H1 (cell line): Measurements from ENCODE around the gene AVL9. TPM values are rescaled to one million over a fixed set of nuclear protein-coding genes. Genes with fewer than 3 reads are reported as not detected.

Experiments used
- CTCF ChIA-PET: fragments of 300-600 bp; sonication (Branson Sonifier 250); formaldehyde crosslinking; loops from one replicate; lab custom pipeline; 2021; ENCODE audit not compliant: partially characterized antibody; lab: Charles Lee
- POLR2A ChIA-PET: fragments of 300-600 bp; sonication (Branson Sonifier 250); formaldehyde crosslinking; loops from one replicate; lab custom pipeline; 2021; ENCODE audit warnings: inconsistent platforms; ENCODE audit not compliant: partially characterized antibody; lab: Charles Lee
- DNase-seq, 2 experiments: peaks; one replicate each; pipeline versions ENCODE4 v3.0.0 to v3.0.0-alpha.2; 2010 to 2022; ENCODE audit warnings: low spot score in 2 of 2, low read depth in 1 of 2, mixed read lengths in 1 of 2
- FAIRE-seq: peaks from 2 replicates; lab custom pipeline; 2011; peaks lifted over from hg19 to GRCh38; lab: Jason Lieb, UNC
- H2AFZ ChIP-seq: 2 replicates; pipeline ENCODE4 v1.8.1; 2012; ENCODE audit warnings: low read length, inconsistent platforms
- H2AK5ac ChIP-seq: 2 replicates; pipeline ENCODE4 v1.6.1; 2013; ENCODE audit warnings: low read depth, low read length
- H2BK120ac ChIP-seq: replicated peaks from 2 replicates; pipeline ENCODE3; 2013; ENCODE audit warnings: low read depth, low read length, inconsistent platforms
- H2BK12ac ChIP-seq: 2 replicates; pipeline ENCODE4 v1.6.1; 2013; ENCODE audit warnings: low read depth, low read length
- H2BK15ac ChIP-seq: 2 replicates; pipeline ENCODE4 v1.6.1; 2013; ENCODE audit warnings: low read length
- H2BK20ac ChIP-seq: 2 replicates; pipeline ENCODE4 v1.6.1; 2013; ENCODE audit warnings: low read length
- H2BK5ac ChIP-seq: 2 replicates; pipeline ENCODE4 v1.6.1; 2013; ENCODE audit warnings: low read depth, low read length
- H3K14ac ChIP-seq: 2 replicates; pipeline ENCODE4 v1.6.1; 2013; ENCODE audit warnings: inconsistent platforms; ENCODE audit not compliant: insufficient read length
- H3K18ac ChIP-seq: 2 replicates; pipeline ENCODE4 v1.6.1; 2013; ENCODE audit warnings: low read length; ENCODE audit errors: extremely low read depth
- H3K23ac ChIP-seq: 2 replicates; pipeline ENCODE4 v1.6.1; 2013; ENCODE audit warnings: inconsistent platforms; ENCODE audit not compliant: insufficient read length
- H3K23me2 ChIP-seq: 2 replicates; pipeline ENCODE4 v1.6.1; 2013; ENCODE audit warnings: low read depth, low read length
- H3K27ac ChIP-seq: 2 replicates; pipeline ENCODE4 v1.6.1; 2011; ENCODE audit warnings: low read depth, low read length, inconsistent platforms
- H3K27me3 ChIP-seq, 4 experiments: replicated peaks in 1 of 4; 1 replicate in 1 of 4; 2 replicates in 3 of 4; pipeline versions ENCODE4 v1.6.1 to v1.8.1; 2011 to 2013; ENCODE audit warnings: low read length in 3 of 4, mild to moderate bottlenecking in 3 of 4, inconsistent platforms in 2 of 4, mixed read lengths in 2 of 4, moderate library complexity in 1 of 4; ENCODE audit not compliant: control insufficient read depth in 3 of 4, insufficient read depth in 3 of 4; ENCODE audit errors: extremely low read depth in 1 of 4
- H3K36me3 ChIP-seq, 4 experiments: 2 replicates each; pipeline versions ENCODE4 v1.6.1 to v1.8.1; 2011 to 2013; ENCODE audit warnings: mild to moderate bottlenecking in 4 of 4, low read length in 3 of 4, moderate library complexity in 2 of 4, control low read depth in 1 of 4, inconsistent platforms in 1 of 4; ENCODE audit not compliant: insufficient read depth in 4 of 4, control insufficient read depth in 2 of 4
- H3K4ac ChIP-seq: replicated peaks from 2 replicates; pipeline ENCODE3; 2013; ENCODE audit warnings: low read length, low read depth, mixed read lengths, inconsistent platforms; ENCODE audit not compliant: insufficient read length
- H3K4me1 ChIP-seq, 4 experiments: replicated peaks in 1 of 4; 1 replicate in 1 of 4; 2 replicates in 3 of 4; pipeline versions ENCODE4 v1.6.1 to v1.8.1; 2011 to 2013; ENCODE audit warnings: low read length in 3 of 4, inconsistent platforms in 2 of 4, mixed read lengths in 1 of 4; ENCODE audit not compliant: insufficient read depth in 4 of 4, control insufficient read depth in 3 of 4
- H3K4me2 ChIP-seq, 2 experiments: 2 replicates each; pipeline versions ENCODE4 v1.6.1 to v1.8.1; 2011 to 2013; ENCODE audit warnings: low read depth in 2 of 2, low read length in 2 of 2, control low read depth in 1 of 2, inconsistent platforms in 1 of 2, mild to moderate bottlenecking in 1 of 2; ENCODE audit not compliant: insufficient read depth in 1 of 2
- H3K4me3 ChIP-seq, 4 experiments: fragments of 200-600, 300-600 bp in 1 of 4; sonication (generic), shearing (Covaris generic), sonication (Bioruptor Twin) in 1 of 4; 2 replicates each; pipeline versions ENCODE4 v1.5.1 to v1.8.1; 2011 to 2016; ENCODE audit warnings: low read length in 4 of 4, low read depth in 3 of 4, control low read depth in 2 of 4, inconsistent platforms in 2 of 4, mild to moderate bottlenecking in 2 of 4, mixed read lengths in 1 of 4, moderate library complexity in 1 of 4; ENCODE audit not compliant: insufficient read depth in 2 of 4; ENCODE audit errors: extremely low read depth in 1 of 4
- H3K56ac ChIP-seq: replicated peaks from 2 replicates; pipeline ENCODE3; 2013; ENCODE audit warnings: low read depth, mild to moderate bottlenecking, mixed read lengths, low read length, inconsistent platforms; ENCODE audit not compliant: insufficient read length
- H3K79me1 ChIP-seq: 2 replicates; pipeline ENCODE4 v1.6.1; 2013; ENCODE audit warnings: low read depth, low read length, control low read depth
- H3K79me2 ChIP-seq, 2 experiments: 2 replicates each; pipeline versions ENCODE4 v1.6.1 to v1.8.1; 2012 to 2013; ENCODE audit warnings: low read length in 2 of 2, mild to moderate bottlenecking in 2 of 2, inconsistent platforms in 1 of 2; ENCODE audit not compliant: insufficient read depth in 2 of 2, control insufficient read depth in 1 of 2
- H3K9ac ChIP-seq, 4 experiments: replicated peaks in 1 of 4; 1 replicate in 1 of 4; 2 replicates in 3 of 4; pipeline versions ENCODE4 v1.6.1 to v1.8.1; 2011 to 2013; ENCODE audit warnings: low read depth in 3 of 4, low read length in 3 of 4, control low read depth in 2 of 4, mild to moderate bottlenecking in 2 of 4, moderate library complexity in 2 of 4, inconsistent platforms in 1 of 4; ENCODE audit errors: extremely low read depth in 1 of 4
- H3K9me3 ChIP-seq, 2 experiments: 2 replicates each; pipeline versions ENCODE4 v1.6.1 to v1.8.1; 2012 to 2013; ENCODE audit warnings: mild to moderate bottlenecking in 2 of 2, moderate library complexity in 2 of 2, control low read depth in 1 of 2, inconsistent platforms in 1 of 2, low read depth in 1 of 2, low read length in 1 of 2, mixed read lengths in 1 of 2; ENCODE audit not compliant: insufficient read depth in 2 of 2
- H4K20me1 ChIP-seq, 2 experiments: replicated peaks in 1 of 2; 2 replicates each; pipeline versions ENCODE3 to v1.8.1; 2011 to 2013; ENCODE audit warnings: inconsistent platforms in 2 of 2, low read length in 2 of 2, mild to moderate bottlenecking in 1 of 2; ENCODE audit not compliant: insufficient read depth in 2 of 2, control insufficient read depth in 1 of 2
- H4K5ac ChIP-seq: 2 replicates; pipeline ENCODE4 v1.6.1; 2013; ENCODE audit warnings: low read length, low read depth, mixed read lengths, inconsistent platforms; ENCODE audit not compliant: insufficient read length
- H4K8ac ChIP-seq: 2 replicates; pipeline ENCODE4 v1.8.0; 2013; ENCODE audit warnings: mild to moderate bottlenecking, moderate library complexity, low read length, inconsistent platforms; ENCODE audit not compliant: insufficient read depth; ENCODE audit errors: extremely low read depth
- H4K91ac ChIP-seq: replicated peaks from 2 replicates; pipeline ENCODE3; 2013; ENCODE audit warnings: low read length, mixed read lengths, inconsistent platforms; ENCODE audit not compliant: insufficient read length
- BCL11A ChIP-seq, 2 experiments: IDR thresholded peaks; one replicate each; pipeline ENCODE4 v1.6.1; 2011; ENCODE audit warnings: low read depth in 2 of 2, low read length in 2 of 2, mild to moderate bottlenecking in 2 of 2
- CEBPB ChIP-seq: IDR thresholded peaks from 2 replicates; pipeline ENCODE4 v1.6.1; 2012; ENCODE audit warnings: low read depth, low read length
- CHD1 ChIP-seq: IDR thresholded peaks from 2 replicates; pipeline ENCODE4 v1.6.1; 2012; ENCODE audit warnings: low read depth, low read length, improper control_type of control experiment
- EGR1 ChIP-seq: IDR thresholded peaks from 2 replicates; pipeline ENCODE4 v1.6.1; 2011; ENCODE audit warnings: low read depth, low read length, borderline replicate concordance
- RAD21 ChIP-seq, 2 experiments: IDR thresholded peaks in 1 of 2; conservative IDR thresholded peaks in 1 of 2; 2 replicates each; pipeline ENCODE4 v1.6.1; 2011; ENCODE audit warnings: low read depth in 2 of 2, low read length in 2 of 2, improper control_type of control experiment in 1 of 2, inconsistent platforms in 1 of 2, mild to moderate bottlenecking in 1 of 2, moderate library complexity in 1 of 2
- SP4 ChIP-seq: IDR thresholded peaks from 2 replicates; pipeline ENCODE4 v1.6.1; 2012; ENCODE audit warnings: low read length, inconsistent platforms
- polyA plus RNA-seq, 7 experiments: library from polyadenylated mRNA; depleted of rRNA in 3 of 7; stranded (reverse) in 5 of 7; unstranded in 2 of 7; fragments of >200 nt in 5 of 7; fragments of 200-250 nt in 2 of 7; gene quantifications; 1 replicate in 5 of 7; 2 replicates in 1 of 7; 4 replicates in 1 of 7; pipeline versions ENCODE4 v1.2.1 to v1.2.3, GENCODE V29; 2011 to 2013; ENCODE audit warnings: missing spikeins in 2 of 7, mixed read lengths in 2 of 7
- total RNA-seq: library from RNA; stranded (reverse); fragmentation: NEBNext Ultra II Directional; extraction: Animal tissue kit (Norgen Biotek cat#: 25700); gene quantifications from 2 replicates; pipeline ENCODE4 v1.2.1, GENCODE V29; 2021

The AVL9 gene
- total and polyA plus RNA-seq, 2 of the 8 experiments (the other 6 are each of a cell fraction or from before 2014, with no cell fraction given) = 15.5 to 42.1 TPM

- Histone ChIP-seq H3K56ac (no peak overlapping the region), H3K23ac (no peak overlapping the region), H3K14ac (no peak overlapping the region), H3K18ac (no peak overlapping the region), H2BK15ac (no peak overlapping the region), H3K4me2 (no peak overlapping the region), H3K4me1 (peaks cover 0 to 2% (median 0%) of the 10 kb centered on the region in 4 experiments; a peak in 4 of 7 replicates), H3K27me3 (no peaks in the 10 kb centered on the region), H4K20me1 (no peaks in the 10 kb centered on the region), H2BK12ac (no peak overlapping the region), H2AK5ac (no peak overlapping the region), H3K9ac (no peak overlapping the region), H2BK5ac (no peak overlapping the region; the same call in 1 of the 2 replicates), H3K79me2 (no peaks in the 10 kb centered on the region), H4K91ac (peak overlapping the region; percentile 96), H2BK120ac (no peak overlapping the region), H3K36me3 (peaks cover 0 to 3% (median 0%) of the 10 kb centered on the region in 4 experiments; a peak in 2 of 8 replicates), H3K9me3 (peaks cover 7 to 10% of the 10 kb centered on the region in 2 experiments), H3K23me2 (no peaks in the 10 kb centered on the region), H2BK20ac (0 out of 2 replicates have a peak overlapping the region, but pooled peaks have one; percentile 88), H3K4me3 (no peak overlapping the region), H3K27ac (no peak overlapping the region), H3K79me1 (no peaks in the 10 kb centered on the region), H3K4ac (no peak overlapping the region), H4K5ac (no peak overlapping the region), H2AFZ (no peak overlapping the region), H4K8ac (no peak overlapping the region)
- no peak for DNase-seq
- ChIA-PET CTCF (no interaction called here), POLR2A (no interaction called here)
- no peak for TF ChIP-seq CHD1
- no peak for TF ChIP-seq EGR1
- TF ChIP-seq SP4 = no peak
- no peak for TF ChIP-seq RAD21 (IDR thresholded peaks at IDR 0.05 in 1 of 2, conservative IDR thresholded peaks at IDR 0.05 in 1 of 2; ENCODE audit: low read depth in 2 of 2, low read length in 2 of 2)
- no peak for TF ChIP-seq BCL11A (IDR thresholded peaks at IDR 0.05; ENCODE audit: low read depth in 2 of 2, low read length in 2 of 2)
- no peak for TF ChIP-seq CEBPB
- no peak for FAIRE-seq
Observed at GRCh38 chr7:32605032-32605431, 109.7 kb downstream of the AVL9 start.
